ENCODE data around the gene DDOST. TPM values are rescaled to one million over a fixed set of nuclear protein-coding genes. Genes with fewer than 3 reads are reported as not detected.
"Not testable (repeated sequence)": the region's sequence is repeated elsewhere in the genome, so short reads cannot be mapped to it uniquely, and the experiment has no call there.

Gene DDOST
- total RNA-seq, 1 donor from 2014 or later: 179 TPM

DNA sequence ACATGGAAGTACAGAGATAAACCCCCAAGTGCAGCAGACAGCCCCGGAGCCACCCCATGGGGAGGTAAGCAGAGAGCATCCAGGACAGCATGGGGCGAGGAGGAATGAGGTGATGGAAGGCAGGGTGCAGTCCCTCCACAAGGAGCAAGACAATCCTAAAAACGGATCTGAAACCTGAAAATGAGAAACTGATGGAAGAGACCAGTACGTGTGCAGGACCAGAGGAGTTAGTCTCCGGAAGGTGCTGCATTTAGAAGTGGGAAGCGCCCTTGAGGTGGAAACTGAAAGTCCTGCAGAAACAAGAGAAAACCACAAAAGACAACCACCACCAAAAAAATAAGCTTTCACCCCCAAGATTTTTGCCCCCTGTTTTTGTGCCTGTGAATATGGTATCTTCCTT lies 17.4 kb upstream of the DDOST start:
- Mint-ChIP-seq H3K36me3 (ENCODE audit: low read depth) (no peaks in the 10 kb centered on the region), H3K9me3 (no peaks in the 10 kb centered on the region), H3K4me3 (no peak overlapping the region), H3K4me1 (no peaks in the 10 kb centered on the region), H3K27ac (ENCODE audit: unreplicated experiment) (no peak overlapping the region), H3K27me3 (ENCODE audit: low read depth) (no peaks in the 10 kb centered on the region)
- no peak for DNase-seq (ENCODE audit: low read depth, low spot score)
- TF ChIP-seq, protein P1, sequence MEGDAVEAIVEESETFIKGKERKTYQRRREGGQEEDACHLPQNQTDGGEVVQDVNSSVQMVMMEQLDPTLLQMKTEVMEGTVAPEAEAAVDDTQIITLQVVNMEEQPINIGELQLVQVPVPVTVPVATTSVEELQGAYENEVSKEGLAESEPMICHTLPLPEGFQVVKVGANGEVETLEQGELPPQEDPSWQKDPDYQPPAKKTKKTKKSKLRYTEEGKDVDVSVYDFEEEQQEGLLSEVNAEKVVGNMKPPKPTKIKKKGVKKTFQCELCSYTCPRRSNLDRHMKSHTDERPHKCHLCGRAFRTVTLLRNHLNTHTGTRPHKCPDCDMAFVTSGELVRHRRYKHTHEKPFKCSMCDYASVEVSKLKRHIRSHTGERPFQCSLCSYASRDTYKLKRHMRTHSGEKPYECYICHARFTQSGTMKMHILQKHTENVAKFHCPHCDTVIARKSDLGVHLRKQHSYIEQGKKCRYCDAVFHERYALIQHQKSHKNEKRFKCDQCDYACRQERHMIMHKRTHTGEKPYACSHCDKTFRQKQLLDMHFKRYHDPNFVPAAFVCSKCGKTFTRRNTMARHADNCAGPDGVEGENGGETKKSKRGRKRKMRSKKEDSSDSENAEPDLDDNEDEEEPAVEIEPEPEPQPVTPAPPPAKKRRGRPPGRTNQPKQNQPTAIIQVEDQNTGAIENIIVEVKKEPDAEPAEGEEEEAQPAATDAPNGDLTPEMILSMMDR (conservative IDR thresholded peaks at IDR 0.05): no peak

DNA sequence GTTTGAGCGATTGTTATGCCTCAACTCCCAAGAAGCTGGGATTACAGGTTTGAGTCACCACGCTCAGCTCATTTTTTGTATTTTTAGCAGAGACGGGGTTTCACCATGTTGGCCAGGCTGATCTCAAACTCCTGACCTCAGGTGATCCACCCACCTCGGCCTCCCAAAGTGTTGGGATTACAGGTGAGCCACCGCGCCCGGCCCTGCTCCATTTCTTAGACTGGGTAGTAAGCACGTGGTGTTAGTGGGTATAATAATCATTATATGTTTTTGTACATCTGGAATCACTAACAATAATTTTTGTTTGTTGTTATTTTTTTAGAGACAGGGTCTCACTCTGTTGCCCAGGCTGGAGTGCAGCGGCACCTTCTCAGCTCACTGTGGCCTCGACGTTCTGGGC lies 12.5 kb upstream of the DDOST start:
- not testable (repeated sequence) for H3K4me1 Mint-ChIP-seq; H3K27me3 Mint-ChIP-seq (ENCODE audit: low read depth); DNase-seq (ENCODE audit: low read depth, low spot score); H3K4me3 Mint-ChIP-seq; H3K36me3 Mint-ChIP-seq (ENCODE audit: low read depth); H3K27ac Mint-ChIP-seq (ENCODE audit: unreplicated experiment); H3K9me3 Mint-ChIP-seq

DNA sequence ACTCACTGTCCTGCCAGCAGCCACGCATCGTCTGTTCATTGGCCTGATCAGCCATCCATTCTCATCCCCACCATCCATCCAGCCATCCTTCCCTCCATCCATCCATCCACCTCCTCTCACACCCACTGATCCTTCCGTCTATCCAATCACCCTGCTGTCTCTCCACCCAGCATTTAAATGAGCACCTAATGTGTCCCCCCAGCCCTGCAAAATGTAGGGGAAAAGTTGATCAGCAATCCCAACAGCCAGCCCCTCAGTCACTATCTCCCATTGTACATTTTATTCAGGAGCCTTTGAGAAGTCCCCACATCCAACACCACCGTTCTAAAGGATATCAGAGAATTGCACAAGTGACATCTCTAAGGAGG lies 11.1 kb upstream of the DDOST start:
- no peak overlapping the region for H3K4me3 Mint-ChIP-seq
- DNase-seq (ENCODE audit: low read depth, low spot score): no peak
- TF ChIP-seq, protein P1 (conservative IDR thresholded peaks at IDR 0.05): no peak
- H3K27me3 Mint-ChIP-seq (ENCODE audit: low read depth): no peaks in the 10 kb centered on the region
- H3K36me3 Mint-ChIP-seq (ENCODE audit: low read depth): no peaks in the 10 kb centered on the region
- no peaks in the 10 kb centered on the region for H3K9me3 Mint-ChIP-seq
- H3K27ac Mint-ChIP-seq (ENCODE audit: unreplicated experiment): peak overlapping the region; percentile 94
- no peaks in the 10 kb centered on the region for H3K4me1 Mint-ChIP-seq

DNA sequence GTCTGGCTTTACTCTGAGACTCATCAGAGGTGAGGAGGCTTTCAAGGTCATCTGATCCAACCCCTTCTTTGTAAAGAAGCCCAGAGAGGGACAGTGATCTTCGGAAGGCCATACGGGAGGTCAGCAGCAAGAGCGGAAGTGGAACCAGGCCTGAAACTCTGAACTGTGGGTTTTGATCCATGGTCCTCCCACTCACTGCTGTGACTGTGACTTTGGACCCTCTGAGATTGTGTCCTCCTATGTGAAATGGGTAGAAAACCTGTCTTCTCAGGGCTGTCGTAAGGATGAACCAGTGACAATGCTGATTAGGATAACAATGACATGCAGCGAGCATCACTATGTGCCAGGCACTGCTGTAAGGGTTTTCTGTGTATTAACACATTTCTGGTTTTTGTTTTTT lies 9.8 kb upstream of the DDOST start:
- TF ChIP-seq, protein P1 (conservative IDR thresholded peaks at IDR 0.05): no peak

DNA sequence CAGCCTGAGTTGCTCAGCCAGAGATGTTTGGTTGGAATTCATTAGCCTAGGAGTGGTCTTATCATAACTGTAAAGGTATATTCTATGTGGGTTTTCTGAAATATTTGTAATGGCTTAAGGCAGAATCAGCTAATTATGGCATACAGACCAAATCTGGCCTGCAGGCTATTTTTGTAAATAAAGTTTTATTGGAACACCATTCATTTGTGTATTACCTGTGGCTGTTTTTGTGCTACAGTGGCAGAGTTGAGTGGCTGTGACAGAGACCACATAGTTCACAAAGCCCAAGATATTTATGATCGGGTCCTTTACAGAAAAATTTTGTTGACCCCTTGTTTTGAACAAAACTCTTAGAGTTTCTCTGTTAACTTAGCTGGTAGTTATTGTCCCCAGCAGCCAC lies 7.4 kb upstream of the DDOST start:
- no peak overlapping the region for H3K4me3 Mint-ChIP-seq
- H3K27ac Mint-ChIP-seq (ENCODE audit: unreplicated experiment): no peak overlapping the region
- DNase-seq (ENCODE audit: low read depth, low spot score): no peak
- no peaks in the 10 kb centered on the region for H3K27me3 Mint-ChIP-seq (ENCODE audit: low read depth)
- no peaks in the 10 kb centered on the region for H3K9me3 Mint-ChIP-seq
- TF ChIP-seq, protein P1 (conservative IDR thresholded peaks at IDR 0.05): no peak
- no peaks in the 10 kb centered on the region for H3K36me3 Mint-ChIP-seq (ENCODE audit: low read depth)
- H3K4me1 Mint-ChIP-seq: no peaks in the 10 kb centered on the region

More for the DNA sequence above, 9.8 kb upstream of the DDOST start:
- H3K27me3 Mint-ChIP-seq (ENCODE audit: low read depth): no peaks in the 10 kb centered on the region
- no peaks in the 10 kb centered on the region for H3K36me3 Mint-ChIP-seq (ENCODE audit: low read depth)
- no peaks in the 10 kb centered on the region for H3K4me1 Mint-ChIP-seq
- no peak overlapping the region for H3K4me3 Mint-ChIP-seq
- DNase-seq (ENCODE audit: low read depth, low spot score): no peak
- no peak overlapping the region for H3K27ac Mint-ChIP-seq (ENCODE audit: unreplicated experiment)
- H3K9me3 Mint-ChIP-seq: no peaks in the 10 kb centered on the region

DNA sequence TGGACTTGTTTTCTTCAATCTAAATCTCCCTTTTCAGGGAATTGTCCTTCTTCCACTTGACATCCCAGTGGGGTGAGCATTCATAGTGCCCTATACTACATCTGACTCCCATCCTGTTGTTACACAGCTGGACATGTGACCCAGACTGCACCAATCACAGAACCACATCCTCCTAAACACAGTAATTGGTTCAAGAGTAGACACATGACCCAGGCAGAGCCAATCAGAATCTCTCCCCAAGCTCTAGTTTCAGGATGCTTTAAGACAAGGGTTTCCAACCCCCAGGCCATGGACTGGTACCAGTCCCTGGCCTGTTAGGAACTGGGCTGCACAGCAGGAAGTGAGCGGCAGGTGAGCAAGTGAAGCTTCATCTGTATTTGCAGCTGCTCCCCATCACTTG lies 5.6 kb upstream of the DDOST start:
- no peaks in the 10 kb centered on the region for H3K27me3 Mint-ChIP-seq (ENCODE audit: low read depth)
- H3K36me3 Mint-ChIP-seq (ENCODE audit: low read depth): no peaks in the 10 kb centered on the region
- H3K4me1 Mint-ChIP-seq: peaks cover 11% of the 10 kb centered on the region
- no peaks in the 10 kb centered on the region for H3K9me3 Mint-ChIP-seq
- peak overlapping the region; percentile 78 for H3K27ac Mint-ChIP-seq (ENCODE audit: unreplicated experiment)
- DNase-seq (ENCODE audit: low read depth, low spot score): no peak
- H3K4me3 Mint-ChIP-seq: no peak overlapping the region
- TF ChIP-seq, protein P1 (conservative IDR thresholded peaks at IDR 0.05): no peak
